Activated CD4-positive, alpha-beta T cell treated with anti-CD3 and anti-CD28 coated beads for 4 hours (primary cell): ENCODE measurements around the gene PIK3C2G.

Source experiments
- DNase-seq, 2 donors: peaks; one replicate each; pipeline ENCODE4 v3.0.0-alpha.2; 2020

Gene PIK3C2G

DNA sequence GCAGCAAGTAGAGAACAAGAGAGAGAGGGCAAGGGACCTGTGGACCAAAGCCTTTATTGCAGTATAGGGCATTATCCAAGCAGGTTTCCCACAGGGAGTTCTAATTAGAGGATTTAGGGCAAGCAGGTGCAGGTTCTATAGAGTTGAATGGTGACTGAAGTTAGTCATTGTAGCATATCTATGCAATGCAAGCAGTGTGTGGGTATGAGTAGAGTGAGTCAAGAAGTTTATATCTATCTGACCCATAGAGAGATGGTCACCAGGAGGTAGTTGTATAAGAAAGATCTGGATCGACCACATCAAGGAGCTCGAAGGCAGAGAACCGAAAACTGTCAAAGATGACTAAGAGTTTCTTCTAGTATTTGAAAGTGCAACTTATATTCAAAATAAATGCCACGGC is 309.2 kb downstream of the PIK3C2G start:
- no peak for DNase-seq

GRCh38 chr12:18576104-18576626 is 314.8 kb downstream of the PIK3C2G start:
- no peak for DNase-seq

- DNase-seq, result no peak
Observed at GRCh38 chr12:18576648-18577047, 315.3 kb downstream of the PIK3C2G start.

GRCh38 chr12:18578191-18578590 is 316.9 kb downstream of the PIK3C2G start:
- no peak for DNase-seq

DNA sequence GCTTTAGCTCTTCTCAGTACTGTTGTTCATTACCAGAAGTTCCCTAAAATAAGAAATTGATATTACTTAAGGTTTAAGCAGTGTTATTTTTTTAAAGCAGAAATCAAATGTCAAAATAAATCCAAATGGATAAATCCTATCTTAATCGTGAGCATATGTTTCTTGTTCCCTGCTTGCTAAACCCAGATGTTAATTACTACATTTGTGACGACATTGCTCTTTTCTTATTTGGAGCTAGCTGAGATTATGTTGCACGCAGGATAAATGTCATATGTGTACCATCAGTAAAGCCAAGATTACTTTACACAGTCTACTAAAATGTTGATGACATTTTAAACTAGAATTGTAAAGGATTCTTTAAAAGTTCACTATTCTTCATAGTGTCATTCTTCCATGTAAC is 319.0 kb downstream of the PIK3C2G start:
- DNase-seq, result no peak

DNA sequence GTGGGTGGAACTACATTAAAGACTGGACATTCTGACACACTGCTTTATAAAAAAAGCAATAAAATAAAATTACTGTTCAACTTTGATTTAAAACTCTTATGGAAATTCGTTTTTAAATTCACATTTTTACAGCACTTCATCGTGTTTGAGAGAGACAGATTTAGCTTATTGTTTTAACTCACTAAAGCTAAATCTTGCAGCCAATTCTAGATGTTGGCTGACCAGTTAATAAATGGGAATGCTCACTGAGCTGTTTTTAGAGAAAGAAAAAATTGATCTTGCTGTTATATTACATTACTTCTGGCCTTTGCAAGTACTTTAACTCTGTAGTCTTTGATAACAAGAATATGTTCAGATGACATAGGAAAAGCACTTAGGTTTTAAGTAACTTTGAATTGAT is 319.4 kb downstream of the PIK3C2G start:
- DNase-seq, result no peak

- no peak for DNase-seq
Observed at GRCh38 chr12:18581232-18581962, 320.1 kb downstream of the PIK3C2G start.

- DNase-seq, result no peak
Observed at GRCh38 chr12:18583655-18584054, 322.3 kb downstream of the PIK3C2G start.

DNA sequence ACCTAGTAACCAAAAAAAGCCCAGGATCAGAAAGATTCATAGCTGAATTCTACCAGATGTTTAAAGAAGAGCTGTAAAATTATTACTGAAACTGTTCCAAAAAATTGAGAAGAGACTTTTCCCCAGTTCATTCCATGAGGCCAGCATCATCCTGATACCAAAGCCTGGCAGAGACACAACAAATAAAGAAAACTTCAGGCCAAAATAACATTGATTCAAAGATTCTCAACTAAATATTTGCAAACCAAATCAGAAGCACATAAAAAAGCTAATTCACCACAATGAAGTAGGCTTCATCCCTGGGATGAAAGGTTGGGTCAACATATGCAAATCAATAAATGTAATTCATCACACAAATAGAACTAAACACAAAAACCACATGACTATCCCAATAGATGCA is 325.3 kb downstream of the PIK3C2G start:
- no peak for DNase-seq

DNA sequence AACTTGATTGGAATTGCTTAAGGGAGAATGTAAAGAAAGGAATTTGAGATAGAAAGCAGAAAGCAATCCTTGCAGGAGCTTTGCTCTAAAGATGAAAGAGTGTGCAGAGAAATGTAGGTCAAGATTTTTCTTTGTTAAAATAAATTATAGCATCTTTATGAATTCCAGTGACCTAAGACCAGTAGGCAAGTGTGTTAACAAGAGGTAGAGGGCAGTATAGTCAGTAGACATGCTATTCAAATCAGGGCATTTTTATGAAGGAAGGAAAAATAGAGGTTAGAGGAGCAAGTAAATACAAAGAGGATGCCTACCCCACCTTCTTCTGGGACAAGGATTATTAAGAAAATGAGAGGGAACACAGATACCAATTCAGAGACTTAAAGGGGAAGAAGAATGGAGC is 328.0 kb downstream of the PIK3C2G start:
- no peak for DNase-seq

DNA sequence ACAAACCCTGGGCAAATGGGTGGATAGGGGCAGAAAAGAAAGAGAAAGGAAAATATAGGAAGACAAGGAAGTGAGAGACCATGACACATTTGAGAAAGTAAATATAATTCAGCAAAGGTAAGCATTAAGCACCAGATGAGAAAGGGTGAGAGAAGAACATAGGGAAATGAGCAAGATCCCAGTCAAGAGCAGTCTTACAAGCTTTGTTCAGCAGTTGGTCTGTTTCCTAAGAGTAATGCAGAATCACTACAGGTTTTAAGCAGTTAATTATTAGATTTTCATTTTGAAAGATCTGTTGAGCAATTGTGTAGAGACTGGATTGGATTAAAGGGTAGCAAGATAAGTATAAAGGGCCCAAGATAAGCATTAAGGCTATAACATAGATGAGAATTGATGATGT is 330.2 kb downstream of the PIK3C2G start:
- no peak for DNase-seq

- no peak for DNase-seq
Observed at GRCh38 chr12:18595412-18595811, 334.1 kb downstream of the PIK3C2G start.

DNA sequence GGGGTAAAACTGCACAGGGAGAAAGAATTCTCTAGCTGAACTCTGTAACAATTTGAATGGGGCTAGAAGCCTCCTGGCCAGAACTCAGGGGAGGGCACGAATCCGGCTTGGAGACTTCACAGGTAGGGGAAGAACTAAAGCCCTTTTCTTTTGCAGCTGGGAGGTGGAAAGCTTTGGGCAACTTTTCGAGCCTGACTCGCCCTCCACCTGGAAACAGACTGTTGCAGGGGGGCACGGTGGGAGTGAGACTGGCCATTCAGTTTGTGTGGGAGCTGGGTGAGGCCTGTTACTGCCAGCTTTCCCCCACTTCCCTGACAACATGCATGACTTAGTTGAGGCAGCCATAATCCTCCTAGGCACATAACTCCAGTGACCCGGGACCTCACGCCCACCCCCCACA is 340.6 kb downstream of the PIK3C2G start:
- DNase-seq, result no peak

DNA sequence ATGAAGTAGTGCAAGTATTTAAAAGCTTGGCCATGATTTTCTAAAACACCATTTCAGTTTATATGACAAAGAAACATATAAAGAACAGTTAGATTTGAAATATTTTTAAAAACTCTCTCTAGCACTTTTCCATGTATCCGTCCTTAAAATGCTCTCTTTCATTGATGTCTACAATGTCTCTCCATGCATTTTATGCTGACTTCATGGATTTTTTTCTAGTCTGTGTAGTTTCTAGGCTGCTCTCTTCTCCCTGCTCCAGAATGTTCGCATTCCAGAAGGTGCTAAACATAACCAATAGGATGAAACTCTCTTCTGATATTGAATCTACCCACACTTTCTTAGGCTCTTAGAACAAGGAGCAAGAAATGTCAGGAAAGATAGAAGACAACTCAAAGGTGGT is 351.7 kb downstream of the PIK3C2G start:
- no peak for DNase-seq

- DNase-seq, result no peak
Observed at GRCh38 chr12:18620986-18621385, 359.7 kb downstream of the PIK3C2G start.

GRCh38 chr12:18629445-18629844 is 368.1 kb downstream of the PIK3C2G start:
- no peak for DNase-seq

DNA sequence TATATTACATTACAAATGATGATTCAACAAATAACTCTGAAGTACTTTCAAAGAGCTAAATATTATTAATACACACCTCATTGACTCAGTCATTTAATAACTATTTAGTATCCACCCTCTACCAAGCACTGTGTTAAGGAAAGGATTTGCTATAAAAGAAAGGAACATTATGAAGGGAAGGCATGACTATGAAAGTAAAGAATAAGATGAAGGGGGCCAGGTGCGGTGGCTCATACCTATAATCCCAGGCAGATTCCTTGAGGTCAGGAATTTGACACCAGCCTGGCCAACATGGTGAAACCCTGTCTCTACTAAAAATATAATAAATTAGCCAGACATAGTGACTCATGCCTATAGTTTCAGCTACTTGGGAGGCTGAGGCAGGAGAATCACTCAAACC is 368.6 kb downstream of the PIK3C2G start:
- no peak for DNase-seq

GRCh38 chr12:18631339-18631738 is 370.0 kb downstream of the PIK3C2G start:
- DNase-seq, result no peak

DNA sequence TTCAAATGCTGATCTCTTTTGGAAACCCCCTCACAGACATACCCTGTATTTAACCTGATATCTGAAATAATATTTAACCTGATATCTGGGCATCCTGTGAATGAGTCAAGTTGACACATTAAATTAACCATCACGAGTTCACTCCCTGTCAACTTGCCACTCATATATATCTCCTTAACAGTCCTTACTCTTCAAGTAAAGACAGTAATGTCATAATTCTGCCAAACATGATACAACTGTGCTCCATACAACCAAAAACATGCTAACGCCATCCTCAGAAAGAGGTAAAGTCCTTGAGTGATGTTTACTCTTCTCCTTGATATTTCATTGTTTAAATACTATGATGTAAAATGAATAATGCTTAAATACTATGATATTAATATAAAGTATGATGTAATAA is 371.5 kb downstream of the PIK3C2G start:
- no peak for DNase-seq

DNA sequence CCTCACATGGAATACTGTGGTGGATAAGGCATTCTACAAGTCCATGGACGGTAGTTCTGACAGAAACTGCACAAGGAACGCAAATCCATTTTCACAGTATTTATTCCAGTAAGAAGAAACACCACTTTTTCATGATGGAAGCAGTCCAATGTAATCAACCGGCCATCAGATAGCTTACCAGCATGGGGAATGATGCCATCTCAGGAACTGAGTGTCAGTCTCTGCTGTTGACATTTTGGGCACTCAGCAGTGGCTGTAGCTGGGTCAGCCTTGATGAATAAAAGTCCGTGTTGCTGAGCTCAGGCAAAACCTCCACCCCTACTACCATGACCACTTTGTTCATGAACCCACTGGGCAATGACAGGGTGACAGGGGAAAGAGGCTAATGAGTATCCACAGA is 373.1 kb downstream of the PIK3C2G start:
- no peak for DNase-seq

DNA sequence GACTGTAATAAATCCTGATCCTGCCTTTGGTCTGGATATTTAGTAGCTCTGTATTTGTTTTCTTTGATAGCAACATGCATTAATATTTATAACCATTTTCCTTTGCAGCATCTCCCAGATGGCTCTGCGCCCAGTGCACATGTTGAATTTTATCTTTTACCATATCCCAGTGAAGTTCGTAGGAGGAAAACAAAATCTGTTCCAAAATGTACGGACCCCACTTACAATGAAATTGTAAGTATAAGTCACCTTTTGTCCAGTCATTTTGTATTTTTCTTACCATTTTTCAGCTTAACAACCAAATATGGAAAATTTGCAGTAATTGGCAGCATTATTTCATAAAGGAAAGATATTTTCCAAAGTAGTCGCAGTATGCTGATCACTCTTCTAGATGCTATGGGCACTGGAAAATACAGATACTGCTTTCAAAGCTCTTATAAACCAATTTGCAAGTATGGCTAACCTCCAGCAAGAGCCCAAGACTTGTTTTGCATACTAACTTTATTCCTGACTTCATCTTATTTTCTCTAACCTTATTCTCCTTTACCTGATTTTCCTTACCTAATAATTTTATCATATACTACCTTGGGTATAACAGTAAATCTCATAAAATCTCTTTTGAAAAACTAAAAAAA is 379.1 kb downstream of the PIK3C2G start:
- no peak for DNase-seq

DNA sequence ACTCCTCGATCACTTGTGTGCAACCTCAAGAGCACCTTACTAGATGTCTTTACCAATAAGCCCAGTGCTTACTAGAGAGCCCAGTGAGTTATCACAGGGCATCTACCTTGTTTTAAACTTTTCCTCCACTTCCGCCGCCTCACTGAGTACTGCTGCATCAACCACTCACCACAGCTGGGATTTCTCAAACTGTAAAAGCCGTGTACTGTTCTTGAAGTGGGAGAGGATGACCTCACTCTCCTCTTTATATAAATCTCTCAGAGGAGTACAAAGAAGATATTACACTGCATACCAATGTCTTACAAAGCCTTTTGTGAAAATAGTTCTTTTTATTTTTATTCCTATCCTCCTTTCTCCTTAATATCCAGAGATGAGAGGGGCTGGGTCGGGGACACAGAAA is 382.4 kb downstream of the PIK3C2G start:
- no peak for DNase-seq

- DNase-seq, result no peak
Observed at GRCh38 chr12:18644564-18644963, 383.2 kb downstream of the PIK3C2G start.

DNA sequence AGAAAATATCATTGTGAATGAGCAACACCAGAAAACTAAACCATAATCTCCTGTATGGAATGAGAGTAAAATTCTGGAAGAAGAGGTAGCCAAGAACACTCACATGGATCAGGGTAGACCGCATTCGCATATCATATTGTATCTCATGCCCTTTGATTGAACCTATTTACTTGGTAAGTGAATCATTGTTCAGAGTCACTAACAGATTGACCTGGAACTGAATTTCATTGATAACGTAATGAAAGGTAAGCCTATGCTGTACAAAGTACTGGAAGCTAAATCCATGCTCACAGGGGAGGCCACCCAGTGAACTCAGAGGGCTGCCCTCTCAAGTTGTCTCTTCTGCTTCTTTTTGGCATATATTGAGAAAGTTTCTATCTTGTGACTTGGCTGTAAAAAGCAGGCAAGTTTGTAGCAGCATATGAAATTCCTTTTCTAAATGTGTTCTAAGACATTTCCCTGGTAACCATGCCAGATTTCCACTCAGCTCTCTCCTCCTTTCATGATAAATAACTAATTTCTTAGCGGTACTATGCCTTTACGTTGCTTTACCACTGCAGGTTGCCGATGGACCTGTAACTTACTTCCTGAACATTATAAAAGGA is 385.1 kb downstream of the PIK3C2G start:
- DNase-seq, result no peak
